ENCODE measurements around the gene MAST4.

MAST4 gene

DNA sequence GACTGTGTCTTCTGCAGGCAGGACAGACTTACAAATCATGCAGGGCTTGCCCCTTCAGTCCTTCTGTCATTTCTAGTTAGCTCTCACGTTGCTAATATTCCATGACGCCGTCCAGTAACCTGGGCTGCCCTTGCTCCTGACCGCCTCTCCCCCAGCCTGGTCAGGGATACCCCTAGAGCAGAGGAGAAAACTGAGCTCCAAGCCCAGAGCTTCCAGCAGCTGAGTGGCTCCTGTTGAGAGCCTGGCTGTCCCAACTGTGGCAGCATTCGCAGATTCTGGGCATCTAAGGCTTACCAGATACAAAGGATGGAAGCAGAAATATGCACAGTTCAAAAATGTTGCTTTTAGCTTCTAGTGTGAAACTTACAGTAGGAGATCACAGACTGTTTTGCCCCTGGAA lies 415.2 kb downstream of the MAST4 start:
- CTCF ChIA-PET: interaction anchor here (0.9 kb wide), 1 partner anchor 23 kb away, joined by 3 read pairs; no protein-coding TSS in a partner anchor
- TF ChIP-seq, protein P1, sequence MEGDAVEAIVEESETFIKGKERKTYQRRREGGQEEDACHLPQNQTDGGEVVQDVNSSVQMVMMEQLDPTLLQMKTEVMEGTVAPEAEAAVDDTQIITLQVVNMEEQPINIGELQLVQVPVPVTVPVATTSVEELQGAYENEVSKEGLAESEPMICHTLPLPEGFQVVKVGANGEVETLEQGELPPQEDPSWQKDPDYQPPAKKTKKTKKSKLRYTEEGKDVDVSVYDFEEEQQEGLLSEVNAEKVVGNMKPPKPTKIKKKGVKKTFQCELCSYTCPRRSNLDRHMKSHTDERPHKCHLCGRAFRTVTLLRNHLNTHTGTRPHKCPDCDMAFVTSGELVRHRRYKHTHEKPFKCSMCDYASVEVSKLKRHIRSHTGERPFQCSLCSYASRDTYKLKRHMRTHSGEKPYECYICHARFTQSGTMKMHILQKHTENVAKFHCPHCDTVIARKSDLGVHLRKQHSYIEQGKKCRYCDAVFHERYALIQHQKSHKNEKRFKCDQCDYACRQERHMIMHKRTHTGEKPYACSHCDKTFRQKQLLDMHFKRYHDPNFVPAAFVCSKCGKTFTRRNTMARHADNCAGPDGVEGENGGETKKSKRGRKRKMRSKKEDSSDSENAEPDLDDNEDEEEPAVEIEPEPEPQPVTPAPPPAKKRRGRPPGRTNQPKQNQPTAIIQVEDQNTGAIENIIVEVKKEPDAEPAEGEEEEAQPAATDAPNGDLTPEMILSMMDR (IDR thresholded peaks at IDR 0.05; ENCODE audit: control extremely low read depth, extremely low read depth, low read depth, missing control alignments): no peak

DNA sequence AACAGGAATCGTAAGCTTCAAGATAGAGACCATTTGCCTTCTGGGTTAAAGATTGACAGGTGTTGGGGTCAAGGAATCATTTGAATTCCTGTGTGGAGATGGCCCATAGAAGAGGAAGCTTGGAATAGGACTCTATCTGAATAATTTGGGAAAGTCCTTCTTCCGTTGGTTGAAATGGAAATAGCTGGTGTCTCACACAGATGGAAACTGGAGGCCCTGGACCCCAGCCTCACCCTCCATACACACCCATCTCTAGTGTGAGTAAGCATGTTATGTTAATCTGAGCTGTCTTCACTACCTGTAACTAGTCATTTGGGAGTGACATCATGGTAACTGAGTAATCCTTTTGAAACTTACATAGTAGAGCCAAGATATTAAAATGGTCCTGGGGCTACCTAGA lies 416.0 kb downstream of the MAST4 start:
- TF ChIP-seq, protein P1 (IDR thresholded peaks at IDR 0.05; ENCODE audit: control extremely low read depth, extremely low read depth, low read depth, missing control alignments): no peak
- DNase-seq (ENCODE audit: extremely low spot score): no peak
- POLR2A ChIA-PET: no interaction called here
- CTCF ChIA-PET: interaction anchor here (0.9 kb wide), 1 partner anchor 22 kb away, joined by 3 read pairs; no protein-coding TSS in a partner anchor

More for the DNA sequence above, 415.2 kb downstream of the MAST4 start:
- no peak for DNase-seq (ENCODE audit: extremely low spot score)
- POLR2A ChIA-PET: no interaction called here

DNA sequence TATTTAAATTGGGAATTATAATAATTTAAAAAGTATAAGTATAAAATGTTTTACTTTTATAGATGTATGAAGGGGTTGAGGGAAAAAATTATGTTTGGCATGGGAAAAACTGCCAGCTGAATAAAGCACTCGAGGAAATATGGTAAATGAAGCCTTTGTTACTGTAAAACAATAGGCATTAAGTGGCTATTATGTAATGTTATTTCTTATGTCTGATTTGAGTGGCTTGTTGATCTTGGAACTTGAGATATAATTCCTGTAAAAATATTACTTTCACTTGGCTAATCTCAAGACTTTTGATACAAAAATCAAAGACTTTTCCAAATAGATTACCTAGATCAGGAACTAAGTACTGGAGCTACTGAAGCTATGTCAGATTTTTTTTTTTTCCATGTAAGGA lies 417.5 kb downstream of the MAST4 start:
- no peak for DNase-seq (ENCODE audit: extremely low spot score)
- ChIA-PET CTCF (no interaction called here), POLR2A (no interaction called here)
- TF ChIP-seq, protein P1 (IDR thresholded peaks at IDR 0.05; ENCODE audit: control extremely low read depth, extremely low read depth, low read depth, missing control alignments): no peak

DNA sequence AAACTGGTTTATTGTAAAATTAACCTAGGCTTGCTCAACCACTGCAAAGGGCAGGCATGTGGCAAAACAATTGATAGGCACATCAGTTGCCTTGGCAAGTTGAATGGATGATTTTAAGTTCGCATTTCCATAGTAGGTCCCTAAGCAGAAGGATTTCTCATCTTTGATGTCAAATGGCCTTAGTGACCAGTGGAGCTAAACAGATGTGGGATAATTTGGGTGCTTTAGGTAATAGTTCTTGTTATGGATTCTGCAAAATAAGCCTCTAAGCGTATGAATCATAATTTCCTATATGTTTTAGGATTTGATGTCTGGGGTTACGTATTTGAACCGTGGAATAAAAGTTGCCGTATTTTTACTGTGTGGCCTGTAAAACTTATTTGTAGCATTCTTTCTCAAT lies 418.0 kb downstream of the MAST4 start:
- TF ChIP-seq, protein P1 (IDR thresholded peaks at IDR 0.05; ENCODE audit: control extremely low read depth, extremely low read depth, low read depth, missing control alignments): no peak
- DNase-seq (ENCODE audit: extremely low spot score): no peak
- ChIA-PET CTCF (interaction anchor here (2.0 kb wide), 1 partner anchor 9 kb away, joined by 6 read pairs; no protein-coding TSS in a partner anchor), POLR2A (no interaction called here)

DNA sequence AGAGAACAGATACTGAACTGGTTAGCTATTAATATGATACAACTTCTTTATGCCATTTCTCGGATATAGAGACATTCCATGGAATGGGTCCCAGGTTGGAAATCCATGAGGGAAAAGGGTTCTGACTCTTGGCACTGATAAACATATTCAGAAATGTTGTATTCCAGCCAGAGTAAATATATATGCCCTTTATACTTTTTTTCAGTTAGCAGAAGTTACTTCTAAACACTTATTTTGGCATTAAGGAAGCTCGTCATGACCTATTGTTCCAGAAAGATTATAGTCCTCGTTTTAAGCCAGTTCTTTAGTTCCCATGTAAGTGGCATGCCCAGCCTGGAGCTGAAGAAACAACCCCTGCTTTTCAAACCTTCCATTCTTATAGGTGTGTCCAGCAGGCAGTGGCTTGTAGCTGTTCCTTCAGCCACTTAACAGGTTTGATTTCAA lies 418.8 kb downstream of the MAST4 start:
- ChIA-PET POLR2A (no interaction called here), CTCF (interaction anchor here (2.0 to 2.3 kb wide), 2 partner anchors 9 to 11 kb away, joined by 5 to 6 read pairs; no protein-coding TSS in a partner anchor)
- DNase-seq (ENCODE audit: extremely low spot score): no peak
- TF ChIP-seq, protein P1 (IDR thresholded peaks at IDR 0.05; ENCODE audit: control extremely low read depth, extremely low read depth, low read depth, missing control alignments): no peak

DNA sequence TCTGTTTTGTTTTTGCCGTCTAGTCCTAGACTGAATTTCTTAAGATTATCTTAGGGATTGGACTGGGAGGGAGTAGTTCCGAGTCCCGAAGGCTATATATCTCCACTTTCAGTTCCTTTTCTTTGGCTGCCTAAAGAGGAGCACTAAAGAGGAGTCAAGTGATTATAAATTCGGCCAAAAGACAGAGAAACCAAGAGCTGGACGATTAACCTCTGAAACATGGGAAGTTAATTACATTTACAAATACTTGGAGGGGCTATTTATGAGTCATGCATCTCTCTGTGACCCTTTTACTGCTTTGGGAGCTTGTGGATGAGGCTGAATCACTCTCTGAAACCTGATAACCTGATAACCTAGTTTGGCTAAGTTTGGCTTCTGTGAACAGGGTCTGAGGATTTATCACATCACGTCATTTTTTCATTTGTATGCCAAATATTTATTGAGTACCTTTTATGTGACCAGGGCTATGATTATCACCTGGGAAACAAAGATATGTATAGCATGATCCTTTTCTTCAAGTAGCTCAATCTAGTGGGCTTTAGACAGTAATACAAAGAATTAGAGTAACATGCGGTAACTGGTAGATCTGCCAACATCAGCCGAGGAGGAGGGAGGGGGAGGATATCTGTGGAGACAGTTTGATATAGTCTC lies 419.5 kb downstream of the MAST4 start:
- no peak for DNase-seq (ENCODE audit: extremely low spot score)
- POLR2A ChIA-PET: no interaction called here
- TF ChIP-seq, protein P1 (IDR thresholded peaks at IDR 0.05; ENCODE audit: control extremely low read depth, extremely low read depth, low read depth, missing control alignments): no peak
- CTCF ChIA-PET: interaction anchor here (1.0 to 2.3 kb wide), 4 partner anchors 8 to 29 kb away, joined by 3 to 6 read pairs (median 4); no protein-coding TSS in a partner anchor
